ENCODE measurements around the gene CRYL1. TPM values are rescaled to one million over a fixed set of nuclear protein-coding genes. Genes with fewer than 3 reads are reported as not detected.
A peak's percentile ranks its signal among the peaks of the same experiment; 100 is the strongest.

CRYL1 gene
- total RNA-seq, 1 donor from 2014 or later = 29.4 TPM

DNA sequence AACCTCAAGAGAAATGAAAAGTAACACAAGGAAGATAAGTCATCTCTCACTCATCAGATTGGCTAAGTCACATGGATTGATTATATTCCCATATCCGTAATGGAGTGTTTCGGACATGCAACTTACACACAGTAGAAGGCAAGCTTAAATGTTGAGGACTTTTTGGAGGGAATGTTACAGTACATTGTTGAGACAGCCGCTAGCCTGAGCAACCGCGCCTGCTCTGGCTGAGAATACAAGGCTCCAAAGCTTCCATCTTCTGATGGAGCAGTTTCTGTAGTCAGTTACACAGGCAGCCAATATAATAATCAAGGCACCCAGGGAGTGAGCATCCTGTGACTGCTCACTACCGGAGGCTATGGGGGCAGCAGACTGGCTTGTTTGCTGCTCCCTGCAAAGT is 1.0 kb upstream of the CRYL1 start:
- Mint-ChIP-seq H3K4me1 (peaks cover 14% of the 10 kb centered on the region), H3K36me3 (no peaks in the 10 kb centered on the region), H3K9me3 (no peaks in the 10 kb centered on the region), H3K27ac (no peak overlapping the region), H3K27me3 (ENCODE audit: low read depth) (peaks cover 10% of the 10 kb centered on the region), H3K4me3 (peak overlapping the region; percentile 67)
- no peak for DNase-seq (ENCODE audit: low spot score in 2 of 2, unreplicated experiment in 2 of 2)
- TF ChIP-seq, protein P1, sequence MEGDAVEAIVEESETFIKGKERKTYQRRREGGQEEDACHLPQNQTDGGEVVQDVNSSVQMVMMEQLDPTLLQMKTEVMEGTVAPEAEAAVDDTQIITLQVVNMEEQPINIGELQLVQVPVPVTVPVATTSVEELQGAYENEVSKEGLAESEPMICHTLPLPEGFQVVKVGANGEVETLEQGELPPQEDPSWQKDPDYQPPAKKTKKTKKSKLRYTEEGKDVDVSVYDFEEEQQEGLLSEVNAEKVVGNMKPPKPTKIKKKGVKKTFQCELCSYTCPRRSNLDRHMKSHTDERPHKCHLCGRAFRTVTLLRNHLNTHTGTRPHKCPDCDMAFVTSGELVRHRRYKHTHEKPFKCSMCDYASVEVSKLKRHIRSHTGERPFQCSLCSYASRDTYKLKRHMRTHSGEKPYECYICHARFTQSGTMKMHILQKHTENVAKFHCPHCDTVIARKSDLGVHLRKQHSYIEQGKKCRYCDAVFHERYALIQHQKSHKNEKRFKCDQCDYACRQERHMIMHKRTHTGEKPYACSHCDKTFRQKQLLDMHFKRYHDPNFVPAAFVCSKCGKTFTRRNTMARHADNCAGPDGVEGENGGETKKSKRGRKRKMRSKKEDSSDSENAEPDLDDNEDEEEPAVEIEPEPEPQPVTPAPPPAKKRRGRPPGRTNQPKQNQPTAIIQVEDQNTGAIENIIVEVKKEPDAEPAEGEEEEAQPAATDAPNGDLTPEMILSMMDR (IDR thresholded peaks at IDR 0.05; ENCODE audit: unreplicated experiment) = no peak

DNA sequence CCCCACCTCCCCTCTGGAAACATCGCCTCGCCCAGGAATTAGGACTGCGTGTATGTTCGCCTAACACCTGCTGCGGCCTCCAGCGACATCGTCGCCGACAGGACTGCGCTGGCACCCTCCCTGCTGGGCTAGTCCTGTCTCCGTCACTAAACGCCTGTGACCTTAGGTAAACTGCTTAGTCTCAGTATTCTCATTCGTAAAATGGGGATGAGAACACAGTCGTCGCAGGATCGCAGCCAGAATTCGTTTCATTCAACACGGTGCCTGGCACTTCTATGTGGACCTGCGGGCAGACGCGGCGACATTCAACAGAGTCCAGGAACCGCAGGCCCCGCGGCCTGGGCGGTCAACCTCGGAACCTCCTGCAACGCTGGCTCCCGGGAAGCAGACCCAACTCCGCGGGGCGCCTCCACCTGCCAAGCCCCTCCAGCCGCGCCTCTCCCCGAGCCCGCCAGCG is 485 bp downstream of the CRYL1 start:
- H3K27ac Mint-ChIP-seq = peak overlapping the region; percentile 3
- TF ChIP-seq, protein P1 (IDR thresholded peaks at IDR 0.05; ENCODE audit: unreplicated experiment) = no peak
- no peaks in the 10 kb centered on the region for H3K36me3 Mint-ChIP-seq
- H3K4me3 Mint-ChIP-seq = peak overlapping the region; percentile 77
- DNase-seq (ENCODE audit: low spot score in 2 of 2, unreplicated experiment in 2 of 2) = peak; percentile 25 to 54
- H3K4me1 Mint-ChIP-seq = peaks cover 14% of the 10 kb centered on the region
- H3K9me3 Mint-ChIP-seq = no peaks in the 10 kb centered on the region
- peaks cover 10% of the 10 kb centered on the region for H3K27me3 Mint-ChIP-seq (ENCODE audit: low read depth)

DNA sequence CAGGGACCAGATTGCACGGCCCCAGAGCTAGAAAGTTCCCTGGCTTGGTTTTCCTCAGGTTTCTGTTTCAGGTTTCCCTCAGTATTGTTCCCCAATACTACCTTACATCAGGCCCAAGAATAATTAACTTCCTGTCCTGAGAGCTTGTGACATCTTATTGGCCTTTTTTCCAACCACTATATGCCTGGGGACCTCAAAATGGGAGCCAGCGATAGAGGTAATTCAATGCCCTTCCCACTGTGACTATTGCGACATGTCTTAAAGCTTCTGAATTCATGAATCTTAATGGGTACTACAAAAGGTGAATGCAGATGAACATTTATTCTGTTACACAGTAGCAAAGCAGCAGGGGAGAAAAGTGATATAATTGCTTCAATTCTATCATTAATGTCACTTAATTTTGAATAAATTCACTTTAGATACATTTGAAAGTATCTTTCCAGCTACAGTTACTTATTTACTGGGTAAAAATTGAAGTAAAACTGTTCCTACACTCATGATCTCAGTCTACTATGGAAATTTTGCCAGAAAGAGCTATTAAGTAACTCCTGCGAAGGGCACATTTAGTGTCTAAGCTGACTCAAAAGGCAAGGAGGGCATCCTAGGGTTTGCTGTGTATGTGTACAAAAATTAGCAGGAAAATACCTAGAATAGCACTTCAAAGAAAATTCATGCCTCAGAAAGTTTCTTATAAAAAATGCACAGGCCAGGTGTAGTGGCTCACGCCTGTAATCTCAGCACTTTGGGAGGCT is 4.1 kb downstream of the CRYL1 start:
- Mint-ChIP-seq H3K4me1 (peaks cover 16% of the 10 kb centered on the region), H3K27me3 (ENCODE audit: low read depth) (peaks cover 3% of the 10 kb centered on the region), H3K4me3 (no peak overlapping the region), H3K9me3 (peaks cover 5% of the 10 kb centered on the region), H3K27ac (no peak overlapping the region), H3K36me3 (no peaks in the 10 kb centered on the region)
- DNase-seq (ENCODE audit: low spot score in 2 of 2, unreplicated experiment in 2 of 2) = no peak
- TF ChIP-seq, protein P1 (IDR thresholded peaks at IDR 0.05; ENCODE audit: unreplicated experiment) = no peak

DNA sequence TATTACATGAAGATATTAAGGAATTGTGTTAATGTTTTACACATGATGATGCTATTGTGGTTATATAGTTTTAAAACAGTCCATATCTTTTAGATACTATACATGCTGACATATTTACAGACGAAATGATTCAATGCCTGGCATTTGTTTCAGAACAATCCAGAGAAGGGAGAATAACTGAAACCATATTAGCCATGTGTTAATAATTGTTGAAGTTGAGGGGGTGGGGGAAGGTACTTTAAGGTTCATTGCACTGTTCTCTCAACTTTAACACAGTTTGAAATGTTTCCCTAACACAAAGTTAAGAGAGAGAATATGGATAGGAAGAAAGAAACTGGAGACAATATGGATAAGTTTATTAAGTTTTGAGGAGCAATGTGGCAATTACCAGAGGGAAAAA is 5.8 kb downstream of the CRYL1 start:
- H3K27me3 Mint-ChIP-seq (ENCODE audit: low read depth) = no peaks in the 10 kb centered on the region
- no peaks in the 10 kb centered on the region for H3K36me3 Mint-ChIP-seq
- no peak overlapping the region for H3K4me3 Mint-ChIP-seq
- H3K4me1 Mint-ChIP-seq = peaks cover 9% of the 10 kb centered on the region
- no peak overlapping the region for H3K27ac Mint-ChIP-seq
- H3K9me3 Mint-ChIP-seq = peaks cover 5% of the 10 kb centered on the region
- no peak for DNase-seq (ENCODE audit: low spot score in 2 of 2, unreplicated experiment in 2 of 2)
- TF ChIP-seq, protein P1 (IDR thresholded peaks at IDR 0.05; ENCODE audit: unreplicated experiment) = no peak

DNA sequence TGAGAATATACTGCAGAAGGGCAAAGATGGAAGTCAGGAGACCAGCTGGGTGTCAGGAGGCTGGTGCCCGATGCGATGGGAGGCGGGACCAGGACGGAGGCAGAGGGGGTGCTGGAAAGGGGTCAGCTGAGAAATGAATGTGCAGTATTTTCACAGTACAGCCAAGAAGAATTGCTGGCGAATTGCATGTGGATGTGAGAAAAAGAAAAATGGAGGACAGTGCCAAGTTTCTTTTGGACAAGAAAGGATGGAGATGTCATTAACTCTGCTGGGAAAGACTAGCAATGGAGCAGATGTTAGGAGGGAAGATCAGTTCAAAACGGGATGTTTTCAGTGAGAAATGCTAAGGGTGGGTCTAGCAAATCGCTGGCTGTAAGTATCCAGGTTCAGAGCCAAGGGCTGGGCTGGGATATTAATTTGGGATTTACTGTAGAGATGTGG is 7.0 kb downstream of the CRYL1 start:
- peaks cover 5% of the 10 kb centered on the region for H3K4me1 Mint-ChIP-seq
- H3K4me3 Mint-ChIP-seq = no peak overlapping the region
- DNase-seq (ENCODE audit: low spot score in 2 of 2, unreplicated experiment in 2 of 2) = no peak
- H3K27me3 Mint-ChIP-seq (ENCODE audit: low read depth) = no peaks in the 10 kb centered on the region
- TF ChIP-seq, protein P1 (IDR thresholded peaks at IDR 0.05; ENCODE audit: unreplicated experiment) = no peak
- no peaks in the 10 kb centered on the region for H3K36me3 Mint-ChIP-seq
- peaks cover 5% of the 10 kb centered on the region for H3K9me3 Mint-ChIP-seq
- no peak overlapping the region for H3K27ac Mint-ChIP-seq

All from mesothelial cell of epicardium (in vitro differentiated cells).